SIG-M5 (cell line): ENCODE measurements around the gene FAM200C.

Experiments
- DNase-seq: peaks from one replicate; lab custom pipeline; 2025; lab: John Stamatoyannopoulos, UW

The FAM200C gene

DNA sequence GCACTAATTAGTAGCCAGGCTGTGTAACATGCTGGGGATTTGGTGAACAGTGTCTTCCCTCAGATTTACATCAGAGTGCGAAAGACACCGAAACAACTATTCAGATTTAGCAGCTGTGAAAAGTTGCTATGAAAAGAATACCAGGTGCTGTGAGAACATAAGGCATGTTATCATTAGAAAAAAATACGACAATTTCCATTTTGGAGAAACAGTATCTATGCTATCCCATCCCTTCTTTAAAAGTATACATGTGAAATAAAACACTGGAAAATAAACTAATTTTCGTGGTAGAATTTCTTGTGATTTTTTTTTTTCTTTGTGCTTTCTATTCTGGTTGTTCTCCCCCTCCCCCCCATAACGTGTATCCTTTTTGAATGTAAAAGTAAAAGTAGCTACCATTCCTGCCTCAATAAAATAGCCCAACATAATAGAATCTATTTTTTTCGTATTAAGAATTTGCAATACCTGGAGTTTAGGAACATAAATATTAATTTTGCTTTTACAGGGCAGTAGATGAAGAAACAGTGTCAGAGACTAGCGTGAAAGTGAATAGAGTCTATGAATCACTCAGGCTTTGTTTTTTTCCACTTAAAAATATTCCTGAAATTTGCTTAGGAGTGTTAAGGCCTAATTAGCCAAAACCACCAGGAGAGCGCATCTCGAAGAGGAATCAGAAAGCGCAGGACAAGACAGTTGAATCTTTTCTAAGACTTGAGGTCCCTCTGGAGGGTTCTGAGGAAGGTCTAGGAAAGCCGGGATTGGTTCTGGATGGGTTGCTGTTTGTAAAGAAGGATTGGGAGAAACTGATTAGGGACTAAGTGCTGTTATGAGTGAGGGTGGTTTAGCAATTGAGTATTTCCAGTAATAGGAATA is 19.8 kb upstream of the FAM200C start:
- DNase-seq = no peak

DNA sequence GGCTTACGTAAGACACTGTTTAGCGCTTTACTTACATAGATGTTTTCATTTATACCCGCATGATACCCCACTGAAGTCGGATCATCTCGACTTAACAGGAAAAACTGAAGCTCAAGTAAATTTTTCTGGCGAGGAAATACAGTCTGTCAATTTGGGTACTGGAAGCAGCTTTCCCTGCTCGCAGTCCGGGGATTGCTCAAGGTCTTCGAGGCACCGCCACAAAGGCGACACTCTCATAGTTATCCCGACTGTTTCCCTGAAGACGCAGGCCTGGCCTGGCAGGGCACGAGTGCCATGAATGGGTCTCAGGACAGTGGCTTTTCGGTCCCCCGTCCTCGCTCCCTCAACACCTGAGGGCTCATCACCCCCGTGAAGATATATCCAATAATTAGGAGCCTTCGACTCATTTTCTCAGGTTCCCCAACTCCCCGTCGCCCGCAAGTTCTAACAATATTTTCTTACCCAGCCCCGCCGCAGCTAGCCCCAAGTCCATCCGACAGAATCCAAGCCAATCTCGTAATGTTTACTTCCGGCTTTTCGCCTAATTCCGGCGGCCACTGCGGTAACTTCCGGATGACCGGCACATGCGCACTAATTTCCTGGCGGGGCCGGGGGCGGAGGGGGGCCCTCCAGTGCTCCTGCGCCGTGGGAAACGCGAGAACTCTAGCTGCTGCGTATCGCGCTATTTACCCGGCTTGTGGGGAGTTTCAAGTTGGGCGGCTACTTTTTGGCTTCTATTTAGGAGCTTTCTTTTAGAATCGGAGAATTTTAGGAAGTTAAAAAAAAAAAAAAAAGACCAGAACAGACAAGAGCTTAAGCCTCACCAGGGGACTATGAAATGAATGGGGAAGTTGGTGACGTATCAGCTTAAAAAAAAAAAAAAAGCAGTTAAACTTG is 19.0 kb upstream of the FAM200C start, which contains the start of gene SLU7:
Gene SLU7 (minus strand): TSS at position 521 of the 897 bp plus-strand sequence. CDS start 3,787 bp downstream, outside the sequence.
- DNase-seq = peak; percentile 87

DNA sequence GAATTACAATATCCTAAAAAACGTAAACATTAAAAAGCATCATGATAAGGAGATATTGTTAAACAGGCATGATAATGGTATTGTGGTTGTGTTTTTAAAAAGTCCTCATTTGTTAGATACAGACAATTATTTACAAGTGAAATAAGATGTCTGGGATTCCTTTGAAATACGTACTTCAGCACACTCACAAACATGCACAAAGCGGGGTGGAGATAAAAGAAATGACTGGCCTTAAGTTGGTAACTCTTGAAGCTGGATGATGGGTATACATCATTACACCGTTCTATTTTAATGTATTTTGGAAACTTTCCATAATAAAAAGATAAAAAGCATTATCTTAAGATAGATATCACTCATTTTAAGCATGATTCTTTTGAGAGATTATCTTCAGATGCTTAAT is 1.0 kb downstream of the FAM200C start:
- DNase-seq = no peak

DNA sequence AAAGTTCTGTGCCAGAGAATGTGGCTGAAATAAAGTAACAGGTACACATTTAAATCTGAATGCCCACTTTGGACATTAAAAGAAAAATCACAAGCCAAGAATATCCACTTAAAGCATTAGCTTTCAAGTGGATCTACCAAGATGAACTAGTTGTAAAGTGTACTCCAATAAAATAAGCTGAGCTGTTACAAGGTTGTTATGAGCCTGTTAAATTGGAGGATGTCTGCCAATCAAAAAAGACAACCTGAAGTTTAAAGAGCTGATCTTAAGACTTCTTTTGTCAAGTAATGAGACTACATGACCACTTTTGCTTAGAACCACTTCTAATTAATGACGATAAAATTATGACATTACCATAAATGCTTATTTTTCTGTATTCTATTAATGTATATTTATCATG is 2.4 kb downstream of the FAM200C start:
- no peak for DNase-seq

DNA sequence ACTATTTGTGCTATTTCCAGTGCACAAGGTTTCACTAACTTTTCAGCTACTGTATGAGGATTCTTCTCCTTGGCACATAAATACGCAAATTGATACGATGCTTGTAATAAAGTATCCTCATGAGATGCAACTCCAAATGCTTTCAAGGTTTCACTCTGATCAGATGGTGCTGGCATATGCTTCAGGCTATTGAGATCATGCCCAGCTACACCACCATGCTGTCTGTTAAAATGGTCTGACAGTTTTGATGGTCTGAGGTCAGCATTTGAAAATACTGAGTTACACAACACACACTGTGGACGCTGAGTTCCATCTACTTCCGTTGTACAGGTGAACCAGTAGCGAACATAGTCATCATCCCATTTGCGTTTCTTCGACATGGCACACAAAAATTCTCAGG is 4.7 kb downstream of the FAM200C start:
- DNase-seq = no peak

DNA sequence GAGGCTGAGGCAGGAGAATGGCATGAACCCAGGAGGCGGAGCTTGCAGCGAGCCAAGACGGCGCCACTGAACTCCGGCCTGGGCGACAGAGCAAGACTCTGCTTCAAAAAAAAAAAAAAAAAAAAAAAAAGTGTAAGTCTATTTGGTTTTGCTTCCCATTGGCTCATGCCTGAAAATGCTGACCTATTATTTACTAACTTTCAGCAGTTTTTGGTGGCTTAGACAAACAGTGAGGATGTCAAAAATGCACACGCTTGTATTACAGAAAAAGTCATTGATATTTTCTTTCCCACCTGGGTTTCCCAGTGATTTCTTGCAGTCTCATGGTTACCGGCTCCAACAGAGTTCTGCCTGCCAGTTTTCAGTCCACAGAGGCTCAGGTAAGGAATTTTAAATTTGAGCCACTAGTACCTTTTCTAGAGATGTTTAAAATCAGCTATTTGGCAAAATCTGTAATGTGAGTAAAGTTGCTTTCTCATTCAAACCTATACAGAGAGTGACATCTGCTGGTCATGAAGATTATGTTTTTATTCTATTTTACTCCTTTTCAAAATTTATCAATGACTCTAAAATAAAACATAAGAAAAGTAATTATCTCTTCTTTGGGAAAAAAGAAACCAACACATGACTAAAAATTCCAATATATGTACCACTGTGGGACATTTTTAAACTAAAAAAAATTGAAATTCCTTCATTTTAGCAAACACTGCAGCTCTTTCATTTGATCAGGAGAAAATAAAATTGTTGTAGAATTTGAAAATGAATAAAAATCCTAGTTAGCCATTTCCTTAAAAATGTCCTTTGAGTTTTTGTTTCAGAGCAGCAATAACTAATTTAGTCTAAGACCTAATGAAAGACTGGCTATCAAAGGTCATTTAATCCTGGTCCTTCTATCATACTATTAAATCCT is 8.8 kb downstream of the FAM200C start:
- DNase-seq = no peak

DNA sequence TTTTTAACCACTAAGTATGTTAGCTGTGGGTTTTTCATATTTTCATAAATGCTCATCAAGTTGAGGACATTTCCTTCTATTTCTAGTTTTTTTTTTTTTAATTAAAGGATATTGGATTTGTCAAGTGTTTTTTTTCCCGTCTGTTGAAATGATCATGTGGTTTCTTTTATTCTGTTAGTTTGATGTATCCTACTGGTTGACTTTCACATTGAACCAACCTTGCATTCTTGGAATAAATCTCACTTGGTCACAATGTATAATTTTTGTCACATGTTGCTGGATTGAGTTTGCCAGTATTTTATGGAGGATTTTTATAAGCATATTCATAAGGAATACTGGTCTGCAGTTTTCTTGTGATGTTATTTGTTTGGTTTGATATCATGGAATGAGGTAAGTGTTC is 12.4 kb downstream of the FAM200C start:
- DNase-seq = no peak

DNA sequence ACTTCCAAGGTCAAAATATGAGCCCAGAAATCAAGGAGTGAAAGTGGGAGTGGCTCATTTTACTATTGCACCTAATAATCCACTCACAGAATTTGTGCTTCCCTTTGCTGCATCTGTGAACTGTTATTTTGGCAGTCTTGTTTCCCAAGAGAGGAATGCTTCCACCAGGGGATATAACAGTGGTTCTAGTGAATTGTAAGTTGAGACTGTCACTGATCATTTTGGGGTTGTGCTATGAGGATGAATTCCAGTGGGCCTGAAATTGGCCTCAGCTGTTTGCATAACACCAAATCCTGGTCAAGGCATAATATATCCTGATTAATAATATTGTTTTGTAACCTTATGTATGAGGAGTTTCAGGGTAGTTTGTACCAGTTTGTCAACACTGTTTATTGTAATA is 14.4 kb downstream of the FAM200C start:
- no peak for DNase-seq

DNA sequence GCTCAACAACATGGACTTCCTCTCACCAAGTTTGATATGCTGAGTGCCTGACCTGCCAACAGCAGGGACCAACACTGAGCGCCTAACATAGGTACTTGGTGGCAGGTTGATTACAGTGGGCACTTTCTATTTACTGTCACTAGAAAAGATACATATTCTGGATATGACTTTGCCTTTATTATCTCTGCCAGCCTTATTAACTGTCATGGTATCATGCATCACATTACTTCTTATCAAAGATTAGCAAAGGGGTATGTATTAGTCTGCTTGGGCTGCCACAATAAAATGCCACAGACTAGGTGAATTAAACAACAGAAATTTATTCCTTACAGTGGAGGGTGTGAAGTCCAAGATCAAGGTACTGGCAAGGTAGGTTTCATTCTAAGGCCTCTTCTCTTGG is 15.2 kb downstream of the FAM200C start:
- DNase-seq = no peak

DNA sequence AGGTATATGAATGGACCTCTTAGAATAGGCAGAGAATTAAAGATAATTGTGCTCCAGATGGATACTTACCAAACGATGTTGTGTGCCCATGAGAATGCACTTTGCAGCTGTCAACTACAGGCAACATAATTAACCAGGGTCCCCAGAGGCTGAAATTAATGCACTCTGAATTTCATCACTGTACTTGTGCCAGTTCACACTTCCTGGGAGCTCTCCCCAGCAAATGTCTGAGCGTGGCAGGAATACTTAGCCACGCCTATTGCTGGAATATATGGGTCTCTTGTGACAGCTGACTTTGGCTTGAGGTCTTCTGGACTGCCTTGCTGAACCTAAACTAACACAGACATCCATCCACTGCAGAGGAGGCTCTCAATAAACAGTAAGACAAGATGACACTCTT is 17.5 kb downstream of the FAM200C start:
- no peak for DNase-seq

DNA sequence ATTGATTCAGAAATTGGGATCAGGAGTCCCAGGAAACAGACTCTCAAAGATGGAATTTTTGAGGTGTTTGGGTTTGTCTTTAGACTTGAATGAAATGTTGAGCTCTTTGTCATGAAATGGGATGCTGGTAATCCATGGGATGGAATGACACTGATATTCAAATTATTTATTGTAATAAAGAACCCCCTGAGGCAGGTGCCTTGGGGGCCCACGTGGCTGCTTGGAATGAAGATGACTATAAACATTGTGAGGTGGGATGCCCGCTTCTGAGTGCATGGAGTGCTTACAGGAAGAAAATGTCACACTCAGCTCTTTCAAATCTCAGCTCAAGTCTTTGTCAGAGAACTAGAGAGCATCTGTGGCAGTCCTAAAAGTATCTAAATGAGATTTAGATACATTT is 19.8 kb downstream of the FAM200C start:
- no peak for DNase-seq

DNA sequence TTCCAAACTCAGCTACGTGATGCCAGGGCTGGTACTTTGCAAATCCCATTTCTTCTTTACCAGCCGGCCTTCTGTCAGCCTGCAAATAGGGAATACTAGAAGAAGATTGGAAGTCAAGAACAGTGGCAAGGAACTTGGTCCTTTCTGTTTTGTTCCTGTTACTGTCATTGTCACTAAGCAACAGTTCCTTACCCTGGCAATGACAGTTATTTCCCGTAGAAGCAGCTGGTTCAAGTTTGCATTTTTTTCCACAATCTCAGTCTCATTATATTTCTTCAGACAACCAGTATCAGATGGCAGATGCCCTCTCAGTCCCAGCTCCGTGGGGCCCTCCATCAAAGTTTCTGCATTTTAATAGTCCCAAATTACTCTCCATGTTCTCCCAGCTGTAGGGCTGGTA is 20.3 kb downstream of the FAM200C start:
- DNase-seq = no peak

DNA sequence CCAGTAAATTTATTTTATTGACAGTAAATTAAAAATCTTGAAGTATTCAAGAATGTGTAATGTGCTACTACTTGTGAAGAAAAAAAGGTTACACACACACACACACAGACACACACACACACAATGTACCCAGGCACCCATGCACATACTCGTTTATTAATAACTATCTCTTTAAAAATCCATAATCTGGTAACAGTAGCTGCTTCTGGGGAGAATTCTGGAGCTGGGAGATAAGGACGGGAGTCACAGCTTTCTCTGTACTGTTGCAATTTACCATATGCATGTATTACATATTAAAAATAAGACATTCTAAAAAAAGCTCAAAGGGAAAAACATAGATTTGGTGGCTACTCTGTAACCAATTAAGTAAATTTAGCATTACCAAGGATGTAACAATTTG is 21.5 kb downstream of the FAM200C start:
- DNase-seq = no peak

DNA sequence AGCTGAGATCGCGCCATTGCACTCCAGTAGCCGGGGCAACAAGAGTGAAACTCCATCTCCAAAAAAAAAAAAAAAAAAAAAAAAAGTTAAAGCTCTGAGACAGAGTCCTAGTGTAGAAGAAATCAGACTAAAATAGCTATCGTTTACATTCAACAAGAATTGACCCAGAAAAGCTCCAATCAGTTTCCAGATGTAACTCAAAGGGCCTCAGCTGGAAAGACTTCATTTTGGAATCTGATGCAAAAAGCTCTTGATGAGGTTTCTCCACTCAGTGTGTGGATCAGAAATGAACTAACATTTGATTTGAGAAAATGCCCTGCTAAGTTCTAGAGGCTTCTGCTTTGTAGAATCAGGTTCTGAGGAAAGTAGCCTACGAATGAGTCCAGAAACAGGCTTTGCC is 22.2 kb downstream of the FAM200C start:
- no peak for DNase-seq

DNA sequence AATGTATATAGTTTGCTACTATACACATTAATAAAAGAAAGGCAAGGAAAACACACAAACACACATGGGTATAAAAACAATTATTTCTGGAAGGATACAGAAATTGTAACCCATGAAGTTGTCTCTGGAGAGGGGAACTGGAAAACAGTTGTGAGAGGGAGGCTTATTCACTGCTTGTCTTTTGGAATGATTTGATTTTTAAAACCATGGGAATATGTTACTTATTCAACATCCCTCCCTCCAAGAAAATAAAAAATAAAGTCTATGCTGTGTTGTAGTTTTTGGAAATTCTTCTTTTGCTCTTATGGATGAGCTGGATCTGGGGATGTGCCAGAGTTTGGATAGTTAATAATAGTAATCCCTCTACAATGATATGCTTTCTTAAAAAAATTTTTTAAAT is 23.4 kb downstream of the FAM200C start:
- no peak for DNase-seq

DNA sequence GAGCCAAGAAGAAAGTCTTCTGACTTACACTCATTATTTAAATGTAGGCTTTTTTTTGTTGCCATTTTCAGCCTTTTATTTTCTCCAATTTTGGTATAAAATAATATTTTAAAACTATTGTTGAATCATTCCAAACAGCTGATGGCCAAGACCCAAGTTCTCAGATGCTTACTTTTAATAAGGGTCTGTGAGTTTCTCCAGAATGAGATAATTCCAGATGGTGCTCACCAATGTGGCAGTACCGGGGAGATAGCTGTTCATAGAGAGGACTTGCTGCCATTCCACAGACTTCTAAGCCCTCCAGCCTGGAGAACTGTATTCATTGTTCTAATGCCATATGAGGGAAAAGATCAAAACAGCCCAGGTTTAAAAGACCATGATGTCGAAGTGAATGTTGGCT is 24.2 kb downstream of the FAM200C start:
- no peak for DNase-seq

DNA sequence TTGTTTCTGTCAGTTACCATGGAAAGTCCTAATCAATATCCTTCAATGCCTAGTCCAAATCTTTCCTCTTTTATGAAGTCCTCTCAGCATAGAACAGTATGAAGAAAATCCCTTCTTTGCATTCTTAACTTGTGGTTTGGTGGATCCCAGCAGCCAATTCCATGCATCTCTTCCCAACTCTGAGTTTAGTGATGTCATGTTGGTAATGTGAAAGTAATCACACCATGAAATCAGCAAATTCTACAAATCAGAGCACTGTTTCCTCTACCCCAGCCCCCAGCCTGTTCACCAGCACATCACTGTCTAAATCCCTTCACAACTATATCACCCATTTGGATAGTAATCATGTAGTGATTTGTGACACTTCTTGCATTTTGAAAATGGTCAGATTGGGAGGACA is 24.7 kb downstream of the FAM200C start:
- no peak for DNase-seq

DNA sequence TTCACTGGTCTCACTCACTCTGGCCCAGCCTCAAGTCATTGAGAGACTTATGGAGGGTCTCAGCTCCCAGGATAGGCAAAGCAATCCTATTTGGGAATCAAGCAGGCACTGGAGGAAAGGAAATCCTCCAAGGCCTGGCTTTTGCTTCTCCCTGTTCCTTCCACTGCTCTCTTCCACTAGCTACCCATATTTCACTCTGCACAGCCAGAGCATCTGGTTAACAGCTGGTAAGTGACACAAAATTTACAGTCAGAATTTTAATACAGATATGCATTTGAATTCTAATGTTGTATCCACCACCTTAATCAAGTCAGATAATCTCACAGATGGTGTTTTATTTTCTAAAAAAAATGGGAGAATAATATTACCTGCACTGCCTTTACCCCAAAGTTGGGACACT is 28.6 kb downstream of the FAM200C start:
- no peak for DNase-seq

DNA sequence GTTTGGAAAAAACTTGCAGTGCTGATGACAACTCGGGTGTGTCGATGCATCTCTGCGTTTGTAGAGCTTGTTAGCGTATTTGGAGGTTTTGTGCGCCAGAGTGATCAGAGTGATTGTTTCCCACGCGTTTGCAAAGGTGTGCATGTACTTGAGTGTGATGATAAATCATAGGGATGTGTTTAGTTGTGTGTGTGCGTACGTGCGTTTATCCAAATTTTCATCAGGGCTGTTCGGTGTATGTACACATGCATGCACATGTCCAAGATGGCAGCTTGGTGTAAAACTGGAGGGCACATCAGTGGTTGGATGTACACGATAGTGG is 29.2 kb downstream of the FAM200C start:
- no peak for DNase-seq

DNA sequence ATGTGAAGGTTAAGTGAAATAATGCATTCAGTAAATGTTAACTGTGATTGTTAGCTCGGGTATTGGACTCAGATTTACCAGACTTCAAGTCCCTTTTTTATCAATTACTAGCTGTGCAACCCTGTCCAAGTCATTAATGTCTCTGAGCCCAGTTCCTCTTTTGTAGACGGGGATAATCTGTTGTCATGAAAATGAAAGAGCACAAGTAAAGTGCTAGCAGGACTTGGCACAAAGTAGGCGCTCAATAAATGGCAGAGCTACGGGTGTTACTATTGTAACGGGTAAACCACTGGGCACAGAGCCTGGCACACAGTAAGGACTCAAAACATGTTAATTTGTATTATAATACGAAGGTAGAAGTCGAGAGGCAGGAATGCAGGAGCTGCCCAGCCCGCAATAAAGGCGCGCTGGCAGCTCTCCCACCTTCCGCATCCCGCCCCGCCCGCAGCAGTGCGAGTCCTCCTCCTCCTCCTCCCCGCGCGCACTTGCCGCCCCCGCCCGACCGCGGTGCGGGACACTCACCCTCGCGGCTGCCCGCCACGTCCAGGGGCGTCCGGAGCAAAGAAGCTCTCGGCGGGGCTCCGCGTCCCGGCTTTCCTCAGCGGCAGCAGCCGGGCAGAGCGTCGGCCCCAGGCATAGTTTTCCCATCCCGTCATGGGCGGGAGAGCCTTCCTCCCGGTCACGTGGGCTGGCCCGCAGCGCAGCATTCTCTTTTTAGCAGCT is 29.7 kb downstream of the FAM200C start, which contains the start of gene C1QTNF2:
Gene C1QTNF2 (minus strand): TSS at position 637 of the 723 bp plus-strand sequence. CDS start 15,615 bp downstream, outside the sequence.
- no peak for DNase-seq

DNA sequence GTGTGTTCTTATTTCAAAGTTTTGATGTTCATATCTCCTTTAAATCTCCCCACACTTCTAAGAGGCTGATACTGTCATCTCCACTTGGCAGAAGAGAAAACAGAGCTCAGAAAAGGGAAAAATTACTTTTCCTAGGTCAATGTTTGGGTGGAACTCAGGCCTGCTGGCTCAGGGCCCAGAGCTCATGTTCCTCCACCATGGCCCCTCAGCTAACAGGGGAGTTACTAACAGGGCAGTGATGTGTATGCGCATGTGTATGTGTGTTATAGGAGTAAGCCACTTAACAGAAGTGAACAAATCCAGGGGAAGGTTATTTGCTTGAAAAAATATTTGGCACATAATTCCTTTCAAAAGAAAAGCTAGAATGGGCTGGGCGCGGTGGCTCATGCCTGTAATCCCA is 32.0 kb downstream of the FAM200C start:
- no peak for DNase-seq
